Activated CD4-positive, alpha-beta T cell treated with anti-CD3 and anti-CD28 coated beads, Interleukin-2, Interleukin-4, amounts not matched to agents 100 ng/mL and 50 ng/mL, durations not matched to agents 16 hours and 8 hours (primary cell): Measurements from ENCODE around the gene CLECL1.
"Not testable (repeated sequence)": the region's sequence is repeated elsewhere in the genome, so short reads cannot be mapped to it uniquely, and the experiment has no call there.

Source experiments
- DNase-seq: peaks from one replicate; pipeline ENCODE4 v3.0.0-alpha.2; 2020; ENCODE audit warnings: low spot score

Gene CLECL1

GRCh38 chr12:9719790-9720189 lies 13.1 kb downstream of the CLECL1 start:
- DNase-seq: peak; percentile 55

DNA sequence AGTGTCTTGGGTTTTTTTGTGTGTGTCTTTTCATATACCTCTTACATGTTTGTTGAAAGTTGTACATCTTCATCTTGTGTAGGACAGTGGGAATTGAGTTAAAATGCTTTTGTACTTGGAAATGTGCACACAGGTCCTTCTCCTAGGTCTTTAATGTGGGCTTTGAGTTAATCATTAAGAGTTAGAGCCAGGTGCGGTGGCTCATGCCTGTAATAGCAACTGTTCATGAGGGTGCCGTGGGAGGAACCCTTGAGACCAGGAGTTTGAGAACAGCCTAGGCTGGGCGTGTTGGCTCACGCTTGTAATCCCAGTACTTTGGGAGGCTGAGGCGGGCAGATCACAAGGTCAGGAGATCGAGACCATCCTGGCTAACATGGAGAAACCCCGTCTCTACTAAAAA lies 13.9 kb downstream of the CLECL1 start:
- DNase-seq: no peak

DNA sequence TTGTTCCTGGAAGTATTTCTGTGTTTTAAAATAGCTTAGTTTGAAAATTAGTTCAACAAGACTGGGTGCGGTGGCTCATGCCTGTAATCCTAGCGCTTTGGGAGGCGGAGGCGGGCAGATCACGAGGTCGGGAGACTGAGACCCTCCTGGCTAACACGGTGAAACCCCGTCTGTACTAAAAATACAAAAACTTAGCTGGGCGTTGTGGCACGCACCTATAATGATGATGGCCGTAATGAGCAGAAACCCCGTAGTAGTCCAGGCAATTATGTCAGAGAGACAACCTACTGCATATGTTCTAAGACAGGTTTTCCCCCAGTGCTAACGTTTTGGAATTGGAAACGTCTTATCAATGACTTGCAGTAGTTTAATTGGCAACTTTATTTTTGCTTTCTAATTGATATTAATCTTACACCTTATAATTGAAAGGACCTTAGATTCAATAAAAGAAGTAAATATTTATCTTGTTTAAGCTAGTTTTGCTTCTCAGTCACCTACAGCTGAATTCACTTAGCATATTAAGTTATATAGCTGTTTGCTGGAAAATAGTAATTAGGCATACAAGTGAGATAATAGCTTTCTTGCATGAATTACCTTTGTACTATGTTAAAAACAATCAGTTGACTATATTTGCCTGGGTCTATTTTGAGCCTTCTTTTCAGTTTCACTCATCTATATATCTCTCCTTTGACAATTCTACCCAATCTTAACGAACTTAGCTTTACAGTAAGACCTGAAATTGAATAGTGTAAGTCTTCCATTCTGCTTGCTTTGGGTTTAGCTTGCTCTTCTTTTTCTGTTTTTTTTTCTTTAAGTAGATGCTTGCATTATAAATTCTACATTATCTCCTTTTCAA lies 15.6 kb downstream of the CLECL1 start:
- DNase-seq: no peak

DNA sequence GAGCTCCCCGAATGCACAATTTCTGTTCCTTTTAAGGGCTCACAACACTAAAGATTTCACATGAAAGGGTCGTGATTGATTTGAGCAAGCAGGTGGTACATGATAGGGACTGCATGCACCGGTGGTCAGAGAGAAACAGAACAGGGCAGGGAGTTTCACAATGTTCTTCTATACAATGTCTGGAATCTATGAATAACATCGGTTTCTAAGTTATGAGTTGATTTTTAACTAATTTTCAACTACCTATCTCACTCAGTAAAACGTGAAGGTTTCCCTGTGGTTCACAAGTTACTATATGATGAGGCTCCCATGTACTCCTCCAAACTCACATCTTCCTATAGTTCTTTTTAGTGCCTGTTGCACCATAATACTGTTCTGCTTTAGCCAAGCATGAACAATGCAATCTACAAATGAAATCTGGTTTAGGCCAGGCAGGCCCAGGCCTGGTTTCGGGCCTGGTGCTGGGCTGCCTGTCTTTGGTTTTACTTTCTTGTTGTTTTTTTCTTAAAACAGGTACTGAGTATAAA lies 19.8 kb downstream of the CLECL1 start:
- not testable (repeated sequence) for DNase-seq

DNA sequence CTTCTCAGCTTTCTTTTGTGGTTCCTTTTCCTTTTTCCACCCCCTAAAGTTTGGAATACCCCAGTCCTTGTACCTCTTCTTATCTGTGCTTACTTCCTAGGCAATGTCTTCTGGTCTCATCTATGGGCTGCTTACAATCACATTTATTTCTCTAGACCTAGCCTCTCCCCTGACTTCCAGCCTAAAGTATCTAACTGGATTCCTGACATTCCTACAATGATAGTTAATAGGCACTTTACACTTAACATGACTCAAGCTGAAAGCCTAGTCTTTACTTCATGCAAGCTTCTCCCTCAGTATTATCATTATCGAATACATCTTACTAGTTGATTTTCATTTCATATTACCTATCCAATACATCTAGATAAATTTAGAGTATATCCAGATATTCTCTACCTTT lies 21.2 kb downstream of the CLECL1 start:
- DNase-seq: no peak

- no peak for DNase-seq
Observed at GRCh38 chr12:9710584-9711375, 22.1 kb downstream of the CLECL1 start.

GRCh38 chr12:9708853-9709252 lies 24.0 kb downstream of the CLECL1 start:
- peak; percentile 45 for DNase-seq

DNA sequence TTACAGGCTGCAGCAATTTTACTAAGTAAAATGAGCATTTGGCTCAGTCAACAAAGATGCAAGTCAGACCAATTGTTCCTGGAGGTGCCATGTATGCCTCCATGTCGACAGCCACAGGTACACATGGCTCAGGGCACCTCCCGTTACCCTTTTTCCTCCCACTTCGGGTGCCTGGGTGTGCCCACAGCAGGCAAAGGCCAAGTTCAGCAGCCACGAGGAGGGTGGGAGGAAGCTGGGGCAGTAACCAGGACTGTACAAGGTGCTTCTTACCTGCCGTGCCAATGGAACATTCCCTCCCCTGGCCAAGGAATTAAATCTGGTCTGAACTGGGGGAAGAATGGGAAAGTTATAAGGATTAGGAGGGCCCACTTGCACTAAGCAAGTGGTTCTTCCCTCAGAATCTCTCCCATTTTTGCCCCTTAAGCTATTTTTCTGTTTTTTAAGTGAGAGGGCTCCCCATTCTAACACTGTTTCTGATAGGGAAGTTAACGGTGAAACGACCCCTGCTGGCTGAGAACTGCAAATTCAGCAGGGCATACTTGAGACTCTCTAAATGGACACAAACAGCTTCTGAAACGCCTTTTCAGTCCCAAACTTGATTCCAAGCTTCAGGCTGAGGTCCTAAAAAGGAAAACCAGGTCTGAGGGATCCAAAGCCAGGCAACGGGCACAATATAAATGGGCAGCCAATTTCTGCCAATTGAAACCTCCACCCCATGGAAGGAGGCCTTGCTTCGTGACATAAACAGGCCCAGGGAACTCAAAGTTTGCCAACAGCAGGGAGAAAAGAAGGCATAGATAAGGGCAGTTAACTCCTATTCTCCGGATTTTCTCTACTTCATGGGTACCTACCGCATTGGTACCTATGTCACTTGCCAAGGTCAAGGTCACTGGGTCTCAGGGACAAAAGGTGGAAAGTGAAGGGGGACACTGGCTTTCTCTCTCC lies 24.8 kb downstream of the CLECL1 start:
- DNase-seq: peak; percentile 78

DNA sequence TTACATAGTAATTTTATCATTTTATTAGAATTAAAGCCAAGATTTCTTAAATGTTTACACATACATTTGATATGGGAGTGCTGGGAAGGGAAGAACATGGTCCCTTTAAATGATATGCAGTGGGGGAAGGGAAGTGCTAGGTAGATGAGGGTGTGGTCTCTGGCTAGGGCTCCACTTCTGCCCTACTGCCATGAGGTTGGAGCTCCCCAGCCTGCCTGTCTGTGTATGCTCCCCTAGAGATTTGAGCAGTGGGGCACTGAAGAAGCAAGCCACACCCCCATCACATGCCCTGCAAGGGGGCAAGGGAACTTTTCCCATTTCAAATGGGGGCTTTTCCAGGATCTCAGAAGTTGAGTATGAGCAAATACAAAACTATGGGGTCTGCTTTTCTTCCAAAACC lies 25.5 kb downstream of the CLECL1 start:
- no peak for DNase-seq

DNA sequence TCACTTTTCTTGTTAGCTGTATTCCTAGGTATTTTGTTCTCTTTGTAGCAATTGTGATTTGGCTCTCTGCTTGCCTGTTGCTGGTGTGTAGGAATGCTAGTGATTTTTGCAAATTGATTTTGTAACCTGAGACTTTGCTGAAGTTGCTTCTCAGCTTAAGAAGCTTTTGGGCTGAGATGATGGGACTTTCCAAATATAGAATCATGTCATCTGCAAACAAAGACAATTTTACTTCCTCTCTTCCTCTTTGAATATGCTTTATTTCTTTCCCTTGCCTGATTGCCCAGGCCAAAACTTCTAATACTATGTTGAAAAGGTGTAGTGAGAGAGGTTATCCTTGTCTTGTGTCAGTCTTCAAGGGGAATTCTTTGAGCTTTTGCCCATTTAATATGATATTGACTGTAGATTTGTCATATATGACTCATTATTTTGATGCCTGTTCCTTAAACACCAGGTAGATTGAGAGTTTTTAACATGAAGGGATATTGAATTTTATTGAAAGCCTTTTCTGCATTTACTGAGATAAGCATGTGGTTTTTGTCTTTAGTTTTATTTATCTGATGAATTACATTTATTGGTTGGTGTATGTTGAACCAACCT lies 26.7 kb downstream of the CLECL1 start:
- DNase-seq: no peak

DNA sequence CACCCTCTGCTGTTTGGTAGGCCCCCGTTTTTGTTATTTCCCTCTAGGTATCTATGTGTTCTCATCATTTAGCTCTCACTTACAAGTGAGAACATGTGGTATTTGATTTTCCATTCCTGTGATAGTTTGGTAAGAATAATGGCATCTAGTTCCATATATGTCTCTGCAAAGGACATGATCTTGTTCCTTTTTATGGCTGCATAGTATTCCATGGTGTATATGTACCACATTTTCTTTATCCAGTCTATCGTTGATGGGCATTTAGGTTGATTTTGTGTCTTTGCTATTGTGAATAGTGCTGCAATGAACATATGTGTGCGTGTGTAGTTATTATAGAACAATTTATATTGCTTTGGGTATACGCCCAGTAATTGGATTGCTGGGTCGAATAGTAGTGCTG lies 28.3 kb downstream of the CLECL1 start:
- DNase-seq: not testable (repeated sequence)

GRCh38 chr12:9702255-9702654 lies 30.6 kb downstream of the CLECL1 start:
- DNase-seq: peak; percentile 54

- DNase-seq: no peak
Observed at GRCh38 chr12:9701380-9702154, 31.3 kb downstream of the CLECL1 start.

DNA sequence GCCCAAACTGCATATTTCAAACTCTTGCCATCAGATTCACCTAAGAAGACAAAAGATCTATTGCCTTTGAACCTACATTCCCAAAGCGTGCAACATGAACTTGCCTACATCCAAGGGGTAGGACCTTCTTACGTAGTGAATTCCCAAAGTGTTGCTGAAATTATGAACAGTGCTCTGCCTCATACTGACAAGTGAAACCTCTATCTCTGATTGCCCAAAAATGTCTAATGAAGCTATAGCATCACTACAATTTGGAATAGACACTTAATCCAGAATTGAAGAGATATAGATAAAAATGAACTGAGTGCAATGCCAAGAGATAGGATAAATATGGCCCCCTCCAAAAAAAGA lies 32.3 kb downstream of the CLECL1 start:
- DNase-seq: no peak

DNA sequence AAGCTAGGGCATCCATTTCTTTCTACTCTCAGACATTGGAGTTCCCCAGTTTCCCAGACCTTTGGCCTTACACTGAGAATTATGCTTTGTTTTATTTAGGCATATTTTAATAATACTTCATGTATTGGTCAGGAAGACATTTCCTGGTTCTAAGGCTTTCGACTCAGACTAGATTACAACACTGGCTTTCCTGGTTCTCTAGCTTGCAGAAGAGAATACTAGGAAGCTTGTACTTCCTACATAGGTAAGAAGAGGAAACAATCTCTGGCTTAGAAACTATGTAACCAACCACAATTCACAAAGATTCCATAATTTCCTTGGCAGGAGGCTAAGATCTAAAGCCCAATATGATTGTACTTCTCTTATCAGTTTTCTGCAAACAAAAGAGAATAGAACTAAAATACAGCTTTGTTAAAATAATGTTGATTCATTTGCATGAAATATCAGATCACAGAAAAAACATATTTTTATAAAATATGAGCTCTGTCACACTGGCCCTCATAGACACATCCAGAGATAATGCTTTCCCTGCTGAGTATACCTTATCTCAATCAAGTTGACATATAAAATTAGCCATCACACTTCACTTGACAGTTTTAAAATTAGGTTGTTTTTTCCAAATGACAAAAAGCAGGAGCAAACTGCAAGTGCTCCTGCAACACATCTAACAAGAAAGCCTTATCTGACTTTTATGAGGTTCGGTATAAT lies 32.8 kb downstream of the CLECL1 start:
- DNase-seq: no peak

DNA sequence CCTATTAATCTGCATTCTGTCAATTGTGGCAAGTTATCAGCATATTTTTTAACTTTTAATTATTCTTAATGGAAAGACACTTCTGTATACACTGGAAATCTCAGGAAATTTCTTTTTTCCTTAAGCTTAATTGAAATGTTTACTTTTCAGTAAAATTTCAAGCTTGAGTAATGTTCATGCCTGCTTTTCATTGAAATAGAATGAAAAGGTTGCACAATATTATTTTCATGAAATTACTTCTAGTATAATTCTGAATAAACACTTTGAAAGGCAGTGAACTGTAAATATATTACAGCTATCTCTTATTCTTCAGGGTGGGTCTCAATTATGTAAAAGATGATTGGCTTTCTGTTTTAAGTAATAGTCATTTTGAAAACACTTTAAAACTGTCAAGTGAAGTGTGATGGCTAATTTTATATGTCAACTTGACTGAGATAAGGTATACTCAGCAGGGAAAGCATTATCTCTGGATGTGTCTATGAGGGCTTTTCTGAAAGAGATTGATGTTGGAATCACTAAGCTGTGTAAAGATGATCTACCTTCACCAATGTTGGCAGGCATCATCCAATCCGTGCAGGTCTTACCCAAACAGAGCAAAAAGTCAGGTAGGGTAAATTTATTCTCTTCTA lies 33.5 kb downstream of the CLECL1 start:
- no peak for DNase-seq

- DNase-seq: no peak
Observed at GRCh38 chr12:9698681-9699080, 34.2 kb downstream of the CLECL1 start.

DNA sequence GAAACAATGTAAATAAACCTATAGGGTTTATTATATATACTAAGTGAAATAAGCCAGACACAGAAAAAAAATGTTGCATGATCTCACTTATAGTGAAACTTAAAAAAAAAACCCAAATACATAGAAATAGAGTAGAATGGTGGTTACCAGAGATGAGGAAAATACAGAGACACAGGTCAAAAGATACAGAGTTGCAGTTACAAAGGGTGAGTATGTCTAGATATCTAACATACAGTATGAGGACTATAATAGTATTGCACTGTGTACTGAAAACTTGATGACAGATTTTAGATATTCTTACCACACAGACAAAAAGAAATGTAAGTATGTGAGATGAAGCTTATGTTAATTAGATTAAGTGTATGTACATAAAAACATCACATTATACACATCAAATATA lies 35.3 kb downstream of the CLECL1 start:
- DNase-seq: no peak

DNA sequence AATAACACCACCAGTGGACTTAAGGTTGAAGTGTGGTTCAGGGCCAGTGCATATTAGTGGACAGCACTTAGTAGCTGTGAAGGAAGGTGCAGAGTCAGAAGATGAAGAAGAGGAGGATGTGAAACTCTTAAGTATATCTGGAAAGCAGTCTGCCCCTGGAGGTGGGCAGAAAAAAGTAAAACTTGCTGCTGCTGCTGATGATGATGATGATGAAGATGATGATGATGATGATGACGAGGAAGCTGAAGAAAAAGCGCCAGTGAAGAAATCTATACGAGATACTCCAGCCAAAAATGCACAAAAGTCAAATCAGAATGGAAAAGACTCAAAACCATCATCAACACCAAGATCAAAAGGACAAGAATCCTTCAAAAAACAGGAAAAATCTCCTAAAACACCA lies 37.2 kb downstream of the CLECL1 start:
- not testable (repeated sequence) for DNase-seq

DNA sequence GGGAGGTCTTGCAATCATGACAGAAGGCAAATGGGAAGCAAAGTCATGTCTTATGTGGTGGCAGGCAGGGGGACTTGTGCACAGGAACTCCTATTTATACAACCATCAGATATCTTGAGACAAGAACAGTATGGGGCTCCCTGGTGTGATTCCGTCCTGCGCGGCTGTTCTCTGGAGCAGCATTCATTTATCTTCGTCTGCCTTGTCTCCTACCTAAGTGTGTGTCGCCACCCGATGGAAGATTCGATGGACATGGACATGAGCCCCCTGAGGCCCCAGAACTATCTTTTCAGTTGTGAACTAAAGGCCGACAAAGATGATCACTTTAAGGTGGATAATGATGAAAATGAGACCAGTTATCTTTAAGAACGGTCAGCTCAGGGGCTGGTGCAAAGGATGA lies 37.7 kb downstream of the CLECL1 start:
- DNase-seq: not testable (repeated sequence)
